ENCODE data around the gene WWTR1.

GRCh38 chr3:149639093-149639486, 18.7 kb downstream of the WWTR1 start:
- TF ChIP-seq CTCF (optimal IDR thresholded peaks at IDR 0.05 in 1 of 3, IDR thresholded peaks at IDR 0.05 in 1 of 3, conservative IDR thresholded peaks at IDR 0.05 in 1 of 3; ENCODE audit: extremely low read depth in 1 of 3, insufficient read depth in 2 of 3, low read length in 3 of 3) (no peak), EZH2 (IDR thresholded peaks at IDR 0.05; ENCODE audit: low read length) (no peak)
